ENCODE measurements around the gene CIRBP. TPM values are rescaled to one million over a fixed set of nuclear protein-coding genes. Genes with fewer than 3 reads are reported as not detected.
A peak's percentile ranks its signal among the peaks of the same experiment; 100 is the strongest.

The CIRBP gene
- total RNA-seq, 1 donor from 2014 or later, result 295 TPM

DNA sequence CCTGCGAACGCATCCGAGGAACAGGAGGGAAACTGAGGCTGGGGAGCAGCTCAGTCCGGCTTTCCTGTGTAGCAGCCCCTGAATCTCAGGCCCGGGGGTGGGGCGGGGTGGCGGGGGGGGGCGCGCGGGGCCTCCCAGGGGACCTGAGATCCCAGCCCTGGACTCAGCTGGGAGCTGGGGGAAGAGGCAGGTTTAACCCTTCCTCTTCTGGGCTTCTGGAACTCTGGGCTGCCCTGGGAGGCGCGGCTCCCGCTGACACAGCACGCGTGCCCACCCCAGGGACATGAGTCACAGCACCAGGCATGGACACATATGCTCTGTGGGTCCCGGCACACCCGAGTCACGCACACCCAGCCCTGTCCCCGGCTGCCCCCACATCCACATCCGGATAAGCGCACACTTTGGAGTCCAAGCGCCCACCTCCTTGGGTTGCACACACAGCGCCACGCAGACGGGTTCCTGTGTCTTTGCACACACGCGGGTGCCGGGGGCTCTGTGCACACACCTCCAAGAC, 3.5 kb upstream of the CIRBP start:
- H3K9me3 Mint-ChIP-seq (ENCODE audit: low read depth), result no peaks in the 10 kb centered on the region
- H3K27ac Mint-ChIP-seq (ENCODE audit: unreplicated experiment), result peak overlapping the region; percentile 96
- peaks cover 4% of the 10 kb centered on the region for H3K36me3 Mint-ChIP-seq (ENCODE audit: low read depth)
- DNase-seq (ENCODE audit: low spot score), result no peak
- no peaks in the 10 kb centered on the region for H3K27me3 Mint-ChIP-seq (ENCODE audit: low read depth)
- TF ChIP-seq, protein P1, sequence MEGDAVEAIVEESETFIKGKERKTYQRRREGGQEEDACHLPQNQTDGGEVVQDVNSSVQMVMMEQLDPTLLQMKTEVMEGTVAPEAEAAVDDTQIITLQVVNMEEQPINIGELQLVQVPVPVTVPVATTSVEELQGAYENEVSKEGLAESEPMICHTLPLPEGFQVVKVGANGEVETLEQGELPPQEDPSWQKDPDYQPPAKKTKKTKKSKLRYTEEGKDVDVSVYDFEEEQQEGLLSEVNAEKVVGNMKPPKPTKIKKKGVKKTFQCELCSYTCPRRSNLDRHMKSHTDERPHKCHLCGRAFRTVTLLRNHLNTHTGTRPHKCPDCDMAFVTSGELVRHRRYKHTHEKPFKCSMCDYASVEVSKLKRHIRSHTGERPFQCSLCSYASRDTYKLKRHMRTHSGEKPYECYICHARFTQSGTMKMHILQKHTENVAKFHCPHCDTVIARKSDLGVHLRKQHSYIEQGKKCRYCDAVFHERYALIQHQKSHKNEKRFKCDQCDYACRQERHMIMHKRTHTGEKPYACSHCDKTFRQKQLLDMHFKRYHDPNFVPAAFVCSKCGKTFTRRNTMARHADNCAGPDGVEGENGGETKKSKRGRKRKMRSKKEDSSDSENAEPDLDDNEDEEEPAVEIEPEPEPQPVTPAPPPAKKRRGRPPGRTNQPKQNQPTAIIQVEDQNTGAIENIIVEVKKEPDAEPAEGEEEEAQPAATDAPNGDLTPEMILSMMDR (IDR thresholded peaks at IDR 0.05), result no peak
- peaks cover 70% of the 10 kb centered on the region for H3K4me1 Mint-ChIP-seq (ENCODE audit: low read depth)
- H3K4me3 Mint-ChIP-seq (ENCODE audit: unreplicated experiment), result peak overlapping the region; percentile 41

DNA sequence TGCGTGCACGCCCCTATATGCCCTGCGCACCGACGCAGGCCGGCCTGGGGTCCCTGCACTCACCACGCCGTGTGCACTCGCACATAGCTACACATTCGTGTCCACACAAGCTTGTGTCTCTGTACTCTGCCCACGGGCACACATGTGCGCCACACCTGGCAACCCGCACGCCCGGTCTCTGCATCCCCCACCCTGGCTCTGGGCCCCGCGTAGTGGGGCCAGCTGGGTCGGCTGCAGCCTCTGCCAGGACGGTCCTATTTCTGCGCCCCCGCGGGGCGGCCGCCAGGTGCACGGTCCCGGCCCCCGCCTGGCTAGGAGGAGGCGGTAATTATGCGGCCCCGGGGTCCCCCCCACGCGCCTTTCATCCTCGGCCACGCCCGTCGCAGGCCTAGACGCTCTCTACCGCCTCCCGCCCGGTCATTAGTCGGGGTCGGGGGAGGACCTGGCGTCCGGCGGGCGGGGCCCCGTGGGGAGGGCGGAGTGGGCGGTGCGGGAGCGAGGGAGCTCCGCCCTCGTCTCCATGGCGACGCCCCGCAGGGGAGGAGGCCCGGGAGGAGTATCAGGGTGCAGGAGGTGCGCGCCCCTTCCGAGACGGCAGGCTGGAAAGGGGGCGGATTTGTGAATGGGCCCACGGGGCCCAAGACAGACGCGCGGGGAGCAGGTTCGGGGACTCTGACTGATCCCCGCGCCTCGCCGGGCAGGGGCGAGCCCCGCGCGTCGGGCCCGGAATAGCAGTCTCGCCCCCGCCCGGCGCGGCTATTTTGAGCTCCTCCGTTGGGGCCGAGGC, 2.8 kb upstream of the CIRBP start:
- Mint-ChIP-seq H3K9me3 (ENCODE audit: low read depth) (no peaks in the 10 kb centered on the region), H3K4me3 (ENCODE audit: unreplicated experiment) (peak overlapping the region; percentile 47), H3K27ac (ENCODE audit: unreplicated experiment) (peak overlapping the region; percentile 96), H3K27me3 (ENCODE audit: low read depth) (no peaks in the 10 kb centered on the region), H3K4me1 (ENCODE audit: low read depth) (peaks cover 74% of the 10 kb centered on the region), H3K36me3 (ENCODE audit: low read depth) (peaks cover 10% of the 10 kb centered on the region)
- TF ChIP-seq, protein P1 (IDR thresholded peaks at IDR 0.05), result no peak
- DNase-seq (ENCODE audit: low spot score), result no peak

DNA sequence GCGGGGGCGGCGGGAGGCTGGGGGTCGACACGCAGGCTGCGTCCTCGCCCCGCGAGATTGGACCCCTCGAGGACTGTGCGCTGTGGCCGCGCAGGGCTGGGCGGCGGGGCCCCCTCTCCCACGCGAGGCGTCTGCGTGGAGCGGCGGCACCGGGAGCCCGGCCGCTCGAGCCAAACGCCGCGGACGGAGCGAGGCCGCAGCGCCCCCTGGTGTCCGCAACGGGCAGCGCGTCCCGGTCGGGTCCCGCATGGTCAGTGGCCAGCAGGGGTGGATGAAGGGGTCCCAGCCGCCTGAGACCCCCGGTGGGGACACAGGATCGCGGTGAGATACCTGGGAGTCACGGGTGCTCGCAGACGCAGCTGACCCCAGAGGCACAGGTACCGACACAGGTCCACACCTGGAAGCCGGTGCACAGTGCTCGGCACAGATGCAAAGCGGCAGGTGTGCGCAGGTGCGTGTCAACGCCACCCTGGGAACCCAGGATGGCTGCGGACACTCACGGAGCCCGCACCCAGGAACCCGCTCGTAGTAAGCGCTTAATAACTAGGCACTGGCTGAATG, 2.1 kb upstream of the CIRBP start:
- H3K4me1 Mint-ChIP-seq (ENCODE audit: low read depth), result peaks cover 74% of the 10 kb centered on the region
- H3K27ac Mint-ChIP-seq (ENCODE audit: unreplicated experiment), result peak overlapping the region; percentile 74
- TF ChIP-seq, protein P1 (IDR thresholded peaks at IDR 0.05), result peak; percentile 98
- DNase-seq (ENCODE audit: low spot score), result no peak
- H3K36me3 Mint-ChIP-seq (ENCODE audit: low read depth), result peaks cover 17% of the 10 kb centered on the region
- no peaks in the 10 kb centered on the region for H3K27me3 Mint-ChIP-seq (ENCODE audit: low read depth)
- no peaks in the 10 kb centered on the region for H3K9me3 Mint-ChIP-seq (ENCODE audit: low read depth)
- peak overlapping the region; percentile 9 for H3K4me3 Mint-ChIP-seq (ENCODE audit: unreplicated experiment)

DNA sequence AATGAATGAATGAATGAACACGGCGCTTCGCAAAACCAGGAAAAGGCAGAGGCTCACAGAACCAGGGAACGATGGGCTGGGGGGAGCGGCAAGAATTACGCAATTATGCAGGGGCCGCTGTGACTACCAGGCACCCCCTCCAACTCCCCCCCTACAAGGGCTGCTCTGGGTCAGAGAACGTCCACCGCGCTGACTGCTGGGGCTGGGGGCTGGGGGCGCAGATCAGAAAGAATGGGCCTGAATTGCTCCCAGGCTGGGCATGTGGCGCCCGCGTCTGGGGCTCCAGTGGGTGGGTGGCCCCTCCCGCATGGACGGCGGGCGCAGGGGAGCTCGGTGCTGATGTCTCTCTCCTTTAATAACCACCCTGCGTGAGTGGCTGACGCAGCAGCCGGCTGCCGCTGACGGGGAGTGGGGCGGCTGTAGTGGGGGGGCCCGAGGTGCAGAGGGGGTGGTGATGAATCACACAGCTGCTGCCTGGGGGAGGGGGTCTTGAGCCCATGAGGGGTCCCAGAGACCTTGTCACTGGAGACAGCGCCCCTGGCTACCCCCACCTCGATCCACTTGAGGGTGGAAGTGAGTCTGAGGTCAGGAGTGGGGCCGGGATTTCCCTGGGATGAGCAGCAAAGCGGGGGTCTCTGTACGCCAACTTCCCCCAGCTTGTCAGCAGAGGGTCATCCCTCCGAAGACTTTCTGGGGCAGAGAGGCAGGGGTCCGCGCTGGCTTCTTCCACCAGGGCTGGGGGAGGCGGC, 1.5 kb upstream of the CIRBP start:
- H3K4me1 Mint-ChIP-seq (ENCODE audit: low read depth), result peaks cover 74% of the 10 kb centered on the region
- DNase-seq (ENCODE audit: low spot score), result no peak
- no peak overlapping the region for H3K4me3 Mint-ChIP-seq (ENCODE audit: unreplicated experiment)
- TF ChIP-seq, protein P1 (IDR thresholded peaks at IDR 0.05), result no peak
- no peaks in the 10 kb centered on the region for H3K27me3 Mint-ChIP-seq (ENCODE audit: low read depth)
- H3K9me3 Mint-ChIP-seq (ENCODE audit: low read depth), result no peaks in the 10 kb centered on the region
- peak overlapping the region; percentile 74 for H3K27ac Mint-ChIP-seq (ENCODE audit: unreplicated experiment)
- H3K36me3 Mint-ChIP-seq (ENCODE audit: low read depth), result peaks cover 21% of the 10 kb centered on the region
